Activated CD8-positive, alpha-beta memory T cell treated with anti-CD3 and anti-CD28 coated beads, Interleukin-2, amount 50 U/mL, for 48 hours (primary cell): ENCODE results near the gene GREB1L.
A peak's percentile ranks its signal among the peaks of the same experiment; 100 is the strongest.
"Not testable (repeated sequence)": the region's sequence is repeated elsewhere in the genome, so short reads cannot be mapped to it uniquely, and the experiment has no call there.

ENCODE experiments used
- DNase-seq: peaks from one replicate; pipeline ENCODE4 v3.0.0-alpha.2; 2020

The GREB1L gene

DNA sequence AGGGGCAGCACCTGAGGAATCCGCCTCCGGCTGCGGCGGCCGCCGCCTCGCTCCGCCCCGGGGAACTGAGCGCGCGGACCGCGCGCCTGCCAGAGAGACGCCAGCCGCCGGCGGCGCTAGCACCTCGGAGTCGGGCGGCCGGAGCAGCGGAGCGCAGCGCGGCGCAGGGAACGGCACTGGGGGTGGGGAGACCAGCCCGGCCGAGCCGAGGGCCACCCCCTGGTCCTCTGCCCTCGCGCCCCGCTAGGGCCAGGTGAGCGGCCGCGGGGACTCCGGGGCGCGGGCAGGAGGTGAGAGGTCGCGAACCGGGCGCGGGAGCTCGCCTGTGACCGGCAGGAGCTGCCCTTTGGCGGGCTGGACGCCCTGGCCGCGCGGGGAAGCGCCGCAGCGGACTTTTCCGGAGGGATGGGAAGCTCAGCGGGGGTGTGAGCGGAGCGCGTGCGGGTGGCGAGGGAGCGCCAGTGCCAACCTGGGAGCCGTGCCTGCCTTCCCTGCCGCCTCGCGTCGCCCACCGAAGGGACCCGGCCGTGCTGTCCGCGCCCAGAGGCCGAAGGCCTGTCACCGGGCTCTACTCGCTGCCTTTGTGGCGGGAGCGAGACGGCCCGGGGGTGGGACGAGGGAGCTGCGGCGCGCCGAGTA is at the start of gene GREB1L:
GREB1L (plus strand) TSS at position 92 of the 639 bp plus-strand sequence. CDS start 141,287 bp downstream, outside the sequence.
- peak; percentile 73 for DNase-seq

DNA sequence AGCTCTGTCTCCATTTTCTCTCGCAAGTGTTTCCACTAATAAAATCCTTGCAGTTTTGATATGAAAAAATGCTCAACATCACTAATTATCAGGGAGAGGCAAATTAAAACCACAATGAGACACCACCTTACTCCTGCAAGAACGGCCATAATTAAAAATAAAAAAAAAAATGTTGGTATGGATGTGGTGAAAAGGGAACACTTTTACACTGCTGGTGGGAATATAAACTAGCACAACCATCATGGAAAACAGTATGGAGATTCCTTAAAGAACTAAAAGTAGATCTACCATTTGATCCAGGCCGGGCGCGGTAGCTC is 49.8 kb upstream of the GREB1L start:
- DNase-seq: no peak

DNA sequence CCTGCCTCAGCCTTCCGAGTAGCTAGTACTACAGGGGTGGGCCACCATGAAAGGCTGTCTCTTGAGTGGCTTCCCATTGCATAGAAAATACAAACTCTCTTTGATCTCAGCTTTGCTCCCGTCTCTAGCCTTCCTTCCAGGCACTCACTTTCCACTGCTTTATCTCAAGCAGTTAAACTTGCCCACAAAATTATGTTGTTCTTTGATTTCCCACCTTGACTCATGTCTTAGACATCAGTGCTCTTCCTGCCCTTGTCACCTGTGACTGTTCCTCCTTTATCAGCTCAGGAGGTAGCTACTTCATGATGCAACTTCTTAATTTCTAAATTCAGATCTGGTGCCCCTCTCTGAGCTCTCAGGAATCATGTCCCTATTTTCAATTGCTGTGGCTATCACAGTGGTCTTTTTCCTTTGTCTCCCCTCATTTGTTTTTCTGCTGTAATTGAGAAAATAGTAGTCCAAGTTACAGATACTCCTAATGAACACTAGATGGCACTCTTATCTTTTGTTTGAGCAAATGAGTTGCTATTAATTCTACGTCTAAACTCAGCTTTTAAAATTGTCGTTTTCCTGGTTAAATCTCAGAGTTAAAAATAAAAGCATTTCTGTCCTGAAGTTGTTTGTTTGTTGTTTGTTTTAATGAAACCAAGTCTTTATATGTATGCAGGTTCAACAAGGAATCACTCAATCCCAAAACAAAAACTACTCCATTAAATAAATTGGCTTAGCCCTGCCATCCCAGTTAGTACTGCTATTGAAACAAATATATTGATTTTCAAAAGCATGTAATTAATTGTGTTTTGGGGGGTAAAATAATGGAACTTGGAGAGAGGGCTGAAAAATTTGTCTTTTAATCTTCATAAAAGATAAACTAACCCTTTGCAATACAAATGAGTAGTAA is 46.9 kb upstream of the GREB1L start:
- DNase-seq: no peak

DNA sequence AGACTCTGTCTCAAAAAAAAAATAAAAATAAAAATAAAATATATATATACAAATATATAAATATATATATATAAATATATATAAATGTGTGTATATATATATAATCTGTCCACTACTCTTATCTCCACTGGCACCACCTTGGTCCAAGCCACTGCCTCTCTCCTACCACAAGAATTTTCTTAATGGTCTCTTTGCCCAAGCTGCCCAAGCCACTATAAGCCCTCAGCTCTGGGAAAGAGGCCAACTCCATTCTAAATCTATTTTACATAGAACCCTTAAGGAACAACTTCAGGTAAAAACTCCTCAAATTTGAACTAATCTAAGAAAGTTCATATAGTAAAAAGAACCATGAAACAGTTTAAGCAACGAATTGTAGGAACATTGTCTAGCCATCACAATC is 45.6 kb upstream of the GREB1L start:
- no peak for DNase-seq

DNA sequence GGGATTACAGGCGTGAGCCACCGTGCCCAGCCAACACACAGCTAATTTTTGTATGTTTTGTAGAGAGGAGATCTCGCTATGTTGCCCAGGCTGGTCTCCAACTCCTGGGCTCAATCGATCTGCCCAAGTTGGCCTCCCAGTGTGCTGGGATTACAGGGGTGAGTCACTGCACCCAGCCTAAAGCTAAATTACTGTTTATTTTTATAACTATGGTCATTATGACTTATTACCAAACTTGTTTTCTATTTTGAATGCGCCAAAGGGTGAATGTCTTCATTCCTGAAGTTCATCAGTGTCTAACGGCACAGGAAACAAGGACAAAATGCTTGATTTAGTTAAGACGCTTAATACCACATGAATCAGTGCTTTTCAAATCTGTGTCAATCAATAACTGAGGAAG is 38.9 kb upstream of the GREB1L start:
- no peak for DNase-seq

DNA sequence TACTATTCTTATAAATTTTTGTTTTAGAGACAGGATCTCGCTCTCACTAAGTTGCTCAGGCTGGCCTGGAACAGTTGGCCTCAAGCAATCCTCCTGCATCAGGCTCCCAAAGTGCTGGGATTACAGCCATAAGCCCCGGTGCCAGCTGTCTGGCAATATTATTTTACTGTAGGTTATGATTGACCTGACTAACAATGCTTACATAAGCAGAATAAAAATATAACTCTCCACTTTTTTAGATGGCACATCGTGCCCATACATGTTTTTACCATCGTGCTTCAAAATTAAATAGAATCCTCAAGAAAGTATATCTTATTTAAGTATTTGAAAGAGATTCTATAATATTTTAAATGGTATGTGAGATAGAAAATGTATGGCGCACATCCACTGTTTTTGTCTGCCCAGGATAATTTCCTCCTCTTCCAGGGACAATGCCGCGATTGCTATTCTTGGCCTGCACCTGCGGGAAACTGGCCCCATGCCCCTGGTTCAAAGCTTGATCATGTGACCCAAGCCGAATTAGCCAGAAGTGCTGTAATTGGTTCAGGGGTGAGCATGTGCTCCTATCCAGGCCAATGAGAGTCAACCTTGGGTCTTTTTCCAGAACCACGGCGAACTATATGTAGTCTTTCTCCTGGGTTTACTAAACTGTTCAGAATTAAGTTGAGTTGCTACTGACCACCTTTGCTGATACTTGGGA is 38.3 kb upstream of the GREB1L start:
- no peak for DNase-seq

DNA sequence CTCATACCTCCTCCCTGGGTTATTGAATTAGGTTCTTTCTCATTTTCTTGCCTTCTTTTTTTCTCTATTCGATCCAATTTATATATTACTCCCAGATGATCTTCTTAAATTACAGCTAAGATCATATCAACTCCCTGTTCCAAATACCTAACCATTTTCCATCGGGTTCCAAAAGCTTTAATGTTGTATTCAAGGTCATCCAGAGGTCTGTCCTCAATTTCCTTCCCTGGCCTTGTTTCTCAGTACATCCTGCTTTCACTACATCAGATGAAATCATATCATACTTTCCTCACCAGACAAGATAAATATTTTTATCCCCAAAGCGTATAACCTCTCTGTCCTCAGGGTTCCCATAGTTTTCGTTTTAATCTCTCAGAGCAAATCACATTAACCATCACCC is 36.3 kb upstream of the GREB1L start:
- DNase-seq: no peak

DNA sequence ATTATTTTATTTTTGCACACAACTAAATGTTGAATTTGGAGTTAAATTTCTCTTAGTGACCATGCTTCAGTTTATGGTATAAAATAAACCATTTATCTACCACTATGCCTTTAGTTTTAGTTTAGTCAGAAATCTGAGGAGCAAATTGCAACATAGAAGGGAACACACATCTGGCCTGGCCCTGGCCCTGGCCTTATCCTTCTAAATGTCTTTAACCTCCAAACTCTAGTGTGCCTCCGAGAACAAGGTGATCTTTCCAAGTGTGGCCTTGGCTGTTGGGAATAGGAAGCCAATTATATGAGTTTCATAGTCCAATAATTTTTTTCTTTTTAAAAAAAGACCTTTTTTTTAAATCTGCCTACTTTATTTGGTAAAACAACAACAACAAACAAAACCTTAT is 31.8 kb upstream of the GREB1L start:
- DNase-seq: no peak

DNA sequence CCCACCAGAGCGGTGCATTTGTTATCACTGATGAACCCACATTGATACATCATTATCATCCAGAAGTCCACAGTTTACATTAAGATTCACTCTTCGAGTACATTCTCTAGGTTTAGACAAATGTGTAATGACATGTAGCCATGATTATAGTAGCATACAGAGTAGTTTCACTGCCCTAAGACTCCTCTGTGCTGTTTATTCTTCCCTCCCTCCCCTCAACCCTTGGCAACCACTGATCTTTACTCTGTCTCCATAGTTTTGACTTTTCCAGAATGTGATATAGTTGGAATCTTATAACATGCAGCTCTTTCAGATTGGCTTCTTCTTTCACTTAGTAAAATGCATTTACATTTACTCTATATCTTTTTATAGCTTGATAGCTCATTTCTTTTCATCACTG is 31.2 kb upstream of the GREB1L start:
- no peak for DNase-seq

DNA sequence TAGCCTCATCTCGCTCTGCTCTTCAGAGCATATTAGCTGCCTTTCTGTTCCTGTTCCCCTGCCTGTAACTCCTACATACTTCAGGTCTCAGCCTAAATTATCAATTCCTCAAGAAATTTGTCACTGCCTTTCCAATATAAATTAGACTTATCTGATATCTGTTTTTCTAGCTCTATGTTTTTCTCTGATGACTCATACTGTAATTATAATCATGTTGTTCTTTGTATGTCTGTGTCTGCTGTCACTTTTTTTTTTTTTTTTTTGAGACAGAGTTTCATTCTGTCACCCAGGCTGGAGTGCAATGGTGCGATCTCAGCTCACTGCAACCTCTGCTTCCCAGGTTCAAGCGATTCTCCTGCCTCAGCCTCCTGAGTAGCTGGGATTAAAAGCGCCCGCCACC is 27.6 kb upstream of the GREB1L start:
- not testable (repeated sequence) for DNase-seq

DNA sequence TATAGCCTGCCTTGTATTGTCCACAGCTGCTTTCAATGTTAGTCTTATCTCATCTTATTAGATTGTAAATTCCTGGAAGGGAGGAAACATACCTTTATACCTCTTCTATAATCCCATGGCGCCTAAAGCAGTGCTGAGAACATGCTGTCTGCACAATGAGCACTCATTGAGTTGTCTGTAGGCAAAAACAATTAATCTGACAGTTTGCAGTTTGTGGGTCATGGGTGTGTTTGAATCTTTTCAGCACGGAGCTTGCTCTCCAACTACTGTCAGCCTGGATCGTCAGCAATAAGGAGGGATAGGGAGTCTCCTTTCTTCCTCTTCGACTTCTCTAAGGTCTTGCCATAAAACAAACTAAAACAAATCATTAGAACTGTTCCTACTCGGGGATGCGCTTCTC is 26.5 kb upstream of the GREB1L start:
- DNase-seq: no peak

DNA sequence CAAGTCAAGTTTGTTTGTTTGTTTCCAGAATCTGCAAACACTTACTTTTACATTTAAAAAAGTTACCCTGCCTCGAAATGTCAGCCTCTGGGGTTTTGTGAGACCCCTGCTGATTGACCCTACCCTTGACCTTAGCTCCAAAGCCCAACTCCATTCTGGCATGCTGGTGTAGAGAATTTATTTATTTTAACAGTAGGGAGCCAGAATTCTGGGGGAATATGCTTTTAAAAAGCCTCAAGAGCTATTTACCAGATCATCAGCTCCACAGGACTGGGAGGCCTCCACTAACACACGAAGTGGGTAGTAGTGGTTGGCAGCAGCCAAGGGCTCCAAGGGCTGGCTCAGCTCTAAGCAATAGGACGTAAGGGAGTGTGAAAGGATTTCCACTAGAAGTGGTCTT is 23.2 kb upstream of the GREB1L start:
- DNase-seq: no peak

DNA sequence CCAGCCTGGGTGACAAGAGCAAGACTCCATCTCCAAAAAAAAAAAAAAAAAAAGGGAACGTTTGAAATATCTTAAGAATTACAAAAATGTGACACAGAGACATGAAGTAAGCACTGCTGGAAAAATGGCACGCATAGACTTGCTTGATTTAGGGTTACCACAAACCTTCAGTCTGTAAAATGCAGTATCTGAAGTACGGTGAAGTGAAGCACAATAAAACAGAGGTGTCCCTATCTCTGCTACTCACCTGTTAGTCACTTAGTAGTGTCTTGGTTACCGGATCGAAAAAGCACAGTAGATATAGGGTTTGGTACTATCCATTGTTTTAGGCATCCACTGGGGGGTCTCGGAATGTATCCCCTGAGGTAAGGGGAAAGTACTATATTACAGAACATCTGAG is 11.6 kb upstream of the GREB1L start:
- DNase-seq: no peak

DNA sequence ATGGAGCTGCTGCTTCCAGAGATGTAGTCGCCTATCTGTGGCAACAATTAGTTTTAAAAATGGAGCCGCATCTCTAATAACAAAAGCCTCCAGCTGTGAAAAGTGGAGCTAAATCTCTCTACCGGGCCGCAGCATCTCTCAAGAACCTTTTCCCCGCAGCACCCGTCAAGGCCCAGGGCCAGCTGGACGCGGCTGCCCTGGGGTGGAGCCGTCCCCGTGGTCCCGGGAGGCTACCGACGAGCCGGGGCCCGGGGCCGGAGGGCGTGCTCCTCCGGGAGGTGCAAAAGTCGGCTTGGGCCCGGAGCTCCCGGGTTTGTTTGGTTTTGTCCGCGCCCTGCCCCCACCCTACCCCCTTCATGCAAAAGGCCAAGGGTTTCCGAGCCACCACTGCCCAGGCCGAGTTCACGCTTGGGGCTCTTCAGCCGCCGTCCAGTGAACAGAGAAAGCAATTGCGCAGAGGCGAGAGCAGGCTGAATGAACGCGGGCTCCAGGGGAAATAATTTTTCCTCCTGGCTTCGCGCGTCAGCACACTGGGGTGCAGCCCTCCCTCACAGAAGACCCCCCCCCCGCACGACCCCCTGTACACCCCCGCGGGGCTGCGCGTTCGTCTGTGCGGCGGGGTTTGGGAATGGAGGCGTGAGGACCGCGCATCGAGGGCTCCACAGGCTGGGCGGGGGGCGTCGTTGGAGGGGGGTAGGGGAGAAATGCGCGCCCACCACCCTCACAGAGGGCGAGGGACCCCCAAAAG is 557 bp upstream of the GREB1L start:
- no peak for DNase-seq

DNA sequence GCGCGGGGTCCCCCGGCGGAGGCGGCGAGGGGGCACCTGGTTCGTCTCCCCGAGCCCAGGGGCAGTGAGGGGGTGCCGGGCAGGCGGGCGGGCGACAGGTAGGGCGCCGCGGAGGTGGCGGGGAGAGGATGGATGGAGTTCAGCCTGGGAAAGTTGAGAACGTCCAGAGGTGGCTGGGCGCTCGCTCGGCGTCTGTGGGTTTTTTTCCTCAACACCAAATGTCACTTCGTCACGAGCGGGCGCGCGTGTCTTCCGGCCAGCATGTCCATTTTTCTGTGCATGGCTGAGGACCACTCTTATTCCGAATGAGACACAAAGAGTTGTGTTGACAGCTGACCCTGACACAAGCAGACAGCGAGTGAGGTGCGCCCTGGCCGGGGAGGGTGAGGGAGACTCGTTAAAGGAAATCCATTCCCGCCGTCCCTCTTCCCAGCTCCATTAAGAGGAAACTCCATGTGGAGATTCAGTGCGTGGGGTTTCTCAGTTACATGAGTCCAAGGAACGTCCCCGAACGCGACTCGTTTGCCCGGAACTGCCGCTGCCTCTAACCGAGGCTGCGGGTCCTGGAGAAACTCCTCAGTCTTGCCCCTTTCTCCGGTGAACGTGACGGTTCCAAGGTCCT is 859 bp downstream of the GREB1L start:
- DNase-seq: peak; percentile 51

DNA sequence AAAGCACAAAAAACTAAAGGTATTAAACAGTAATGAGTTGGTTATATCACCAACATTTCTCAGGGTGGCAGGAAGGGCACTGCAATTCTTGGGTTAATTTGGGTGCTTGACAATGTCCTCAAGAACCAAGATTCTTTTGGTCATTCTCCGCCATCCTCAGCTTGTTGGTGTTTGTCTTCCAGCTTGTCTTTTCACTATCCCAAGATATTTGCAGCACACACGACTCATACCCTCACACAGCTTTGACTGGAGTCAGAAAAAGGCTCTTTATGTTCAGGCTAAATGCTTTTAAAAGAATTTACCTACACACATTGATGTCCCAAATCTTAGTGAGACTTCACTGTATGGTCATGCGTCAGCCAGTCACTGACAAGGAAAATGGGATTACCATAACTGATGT is 12.5 kb downstream of the GREB1L start:
- no peak for DNase-seq

DNA sequence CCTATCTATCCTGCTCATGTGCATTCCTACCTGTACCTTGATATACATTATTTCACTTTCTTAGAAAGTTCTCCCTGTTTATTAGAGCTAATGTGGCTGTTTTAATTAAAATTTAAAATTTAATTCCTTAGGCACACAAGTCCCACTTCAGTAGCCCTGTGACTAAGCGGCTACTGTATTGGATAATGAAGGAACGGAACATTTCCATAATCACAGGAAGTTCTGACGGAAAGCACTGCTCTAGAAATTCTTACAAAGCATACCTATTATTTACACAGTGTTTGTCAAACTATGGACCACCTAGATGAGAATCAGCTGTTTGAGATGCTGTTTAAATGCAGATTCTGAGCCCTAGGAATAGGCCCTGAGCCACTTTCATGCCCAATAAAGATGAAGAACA is 13.2 kb downstream of the GREB1L start:
- DNase-seq: no peak

DNA sequence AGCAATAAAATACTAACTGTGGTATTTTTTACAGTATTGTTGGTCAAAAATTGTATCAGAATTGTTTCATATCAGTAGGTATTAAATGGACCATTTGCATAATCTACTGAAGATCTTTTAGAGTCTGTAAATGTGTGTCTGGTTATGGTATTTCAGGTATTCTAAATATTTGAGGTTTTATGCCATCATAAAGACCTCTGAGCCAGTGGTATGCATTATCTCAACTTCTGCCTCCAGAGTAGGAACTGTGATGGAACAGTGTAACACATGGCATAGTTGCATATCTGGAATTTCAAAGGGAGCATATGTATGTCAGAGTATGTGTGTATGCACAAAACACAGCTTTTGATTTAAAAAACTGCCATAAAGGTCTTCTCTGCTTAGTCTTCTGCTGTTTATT is 15.4 kb downstream of the GREB1L start:
- DNase-seq: no peak

DNA sequence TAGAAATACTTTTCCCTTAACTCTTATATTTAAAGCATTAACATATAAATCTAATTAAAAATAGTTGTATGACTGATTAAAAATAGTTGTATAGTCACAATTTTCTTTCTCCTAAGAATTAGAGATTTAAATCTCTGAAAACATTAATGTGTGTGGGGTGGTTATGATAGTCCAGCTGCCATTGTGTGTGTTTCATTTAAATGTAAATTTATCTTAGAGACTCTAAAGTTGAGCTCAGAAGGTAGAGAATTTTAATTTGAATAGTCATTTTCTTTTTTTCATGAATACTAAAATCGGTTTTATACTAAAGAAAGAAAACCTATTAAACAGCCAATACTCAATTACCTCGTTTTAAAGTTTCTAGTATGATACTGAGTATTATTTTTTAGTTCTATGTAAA is 18.6 kb downstream of the GREB1L start:
- DNase-seq: no peak

DNA sequence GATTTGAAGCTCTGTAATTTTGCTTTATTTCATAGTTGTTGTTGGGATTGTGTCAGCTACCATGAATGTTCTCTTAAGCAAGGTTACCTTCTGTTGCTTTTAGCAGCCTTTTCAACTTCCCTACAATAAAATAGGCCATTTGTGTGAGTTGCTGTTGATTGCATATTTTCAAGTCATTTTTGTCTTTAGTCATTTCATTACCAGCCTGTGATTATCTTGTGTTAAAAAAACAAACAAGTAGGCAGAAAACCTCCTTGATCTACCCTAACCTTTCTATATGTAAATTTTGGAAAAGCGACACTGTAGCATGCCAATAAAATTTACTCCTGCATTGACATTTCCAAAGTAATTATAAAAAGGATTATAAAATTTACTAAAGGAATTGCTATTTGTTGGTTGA is 19.3 kb downstream of the GREB1L start:
- no peak for DNase-seq

DNA sequence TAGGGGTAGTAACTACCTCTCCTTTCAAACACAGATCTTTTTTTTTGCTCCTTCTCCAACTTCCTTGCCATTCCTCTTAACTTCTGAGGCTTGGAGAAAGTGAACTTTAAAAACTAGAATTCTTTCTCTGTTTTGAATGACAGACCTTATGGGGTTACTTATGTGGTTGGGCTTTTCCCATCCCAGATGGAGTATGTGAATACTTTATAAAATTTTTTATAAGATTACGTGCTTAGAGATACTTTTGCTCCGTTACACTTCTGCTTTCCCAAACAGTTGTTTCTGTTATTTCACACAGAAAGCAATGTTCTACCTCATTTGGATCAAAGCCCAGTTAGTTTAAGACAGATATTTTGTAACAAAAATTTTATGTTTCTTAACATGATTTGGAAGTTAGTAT is 20.2 kb downstream of the GREB1L start:
- DNase-seq: no peak

DNA sequence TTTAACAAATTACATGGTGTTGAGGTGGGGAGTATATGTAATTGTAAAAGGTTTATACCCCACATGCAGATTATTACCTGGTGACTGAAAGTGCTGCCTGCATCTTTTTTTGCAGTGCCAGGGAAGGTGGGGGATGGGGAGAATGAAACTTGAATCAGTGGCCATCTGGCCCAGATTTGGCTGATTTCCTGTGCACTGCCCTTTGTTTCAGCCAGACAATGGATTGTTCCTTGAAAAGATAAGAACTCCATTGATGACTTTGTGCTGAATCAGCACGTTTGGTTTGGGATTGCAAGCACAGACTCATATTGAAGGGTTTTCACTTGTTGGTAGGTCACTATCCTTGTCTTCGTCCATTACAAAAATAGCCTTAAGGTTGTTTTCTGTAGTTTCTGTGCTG is 20.9 kb downstream of the GREB1L start:
- no peak for DNase-seq

DNA sequence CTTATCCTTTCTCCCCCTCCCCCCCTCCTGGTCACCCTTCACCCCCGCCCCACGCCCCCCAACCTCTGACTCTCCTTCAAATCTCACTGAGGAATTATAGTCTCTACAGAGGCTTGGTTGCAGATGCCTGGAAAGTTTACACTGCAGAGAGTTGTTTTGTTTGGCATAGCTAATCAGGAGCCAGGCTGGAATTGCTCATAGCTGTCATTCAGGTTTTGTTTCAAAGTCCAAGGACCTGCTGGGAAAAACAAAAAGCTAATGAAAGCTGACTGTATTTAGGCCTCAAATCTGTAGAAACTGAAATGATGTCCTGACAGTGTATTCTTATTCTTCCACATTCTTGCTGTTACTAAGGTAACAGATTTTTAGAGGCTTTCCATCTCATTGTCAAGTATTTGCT is 22.6 kb downstream of the GREB1L start:
- DNase-seq: no peak
